HEK293T (cell line): ENCODE results near the gene GRID2.

ENCODE experiments used
- BHLHE40 ChIP-seq: fragments of 450-650 bp; IDR thresholded peaks from 2 replicates; pipeline ENCODE4 v1.6.1; 2016; ENCODE audit warnings: mild to moderate bottlenecking, moderate library complexity, borderline replicate concordance
- CTBP1 ChIP-seq: fragments of 450-650 bp; IDR thresholded peaks from 2 replicates; pipeline ENCODE4 v1.6.1; 2016; ENCODE audit warnings: borderline replicate concordance
- ELF4 ChIP-seq: fragments of 450-650 bp; IDR thresholded peaks from 2 replicates; pipeline ENCODE4 v1.6.1; 2017; ENCODE audit warnings: antibody characterized with exemption
- FOXK2 ChIP-seq: fragments of 450-650 bp; IDR thresholded peaks from 2 replicates; pipeline ENCODE4 v1.6.1; 2016; ENCODE audit warnings: mild to moderate bottlenecking
- L3MBTL2 ChIP-seq: fragments of 450-650 bp; conservative IDR thresholded peaks from 2 replicates; pipeline ENCODE4 v1.6.1; 2016; ENCODE audit warnings: mild to moderate bottlenecking
- SP1 ChIP-seq: fragments of 450-650 bp; IDR thresholded peaks from 2 replicates; pipeline ENCODE4 v1.6.1; 2017
- TARDBP ChIP-seq: fragments of 450-650 bp; IDR thresholded peaks from 2 replicates; pipeline ENCODE4 v1.6.1; 2016

DNA sequence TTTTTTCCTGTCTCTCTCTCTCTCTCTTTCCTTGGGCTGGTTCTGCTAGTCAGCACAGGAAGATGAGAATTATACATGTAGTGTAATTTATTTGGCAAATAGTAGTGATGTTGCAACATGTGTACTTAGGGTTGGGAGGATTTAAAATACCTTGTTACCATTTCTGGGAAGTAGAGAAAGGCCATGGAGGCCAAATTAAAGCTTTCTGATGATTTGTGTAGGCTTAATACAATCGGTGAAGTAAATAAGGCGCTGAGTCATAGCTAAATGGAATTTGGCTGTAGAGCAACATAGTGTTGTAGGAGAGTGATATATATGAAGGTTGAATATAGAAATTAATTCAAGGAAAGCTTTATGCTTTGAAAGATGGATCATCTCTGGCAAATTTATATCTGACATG, 295.3 kb downstream of the GRID2 start:
- TF ChIP-seq BHLHE40 (no peak), SP1 (no peak), CTBP1 (no peak), ELF4 (no peak), TARDBP (no peak), L3MBTL2 (no peak), FOXK2 (no peak)
